Gastroesophageal sphincter (tissue), 4 donors: ENCODE measurements around the gene CAPN10. TPM values are rescaled to one million over a fixed set of nuclear protein-coding genes. Genes with fewer than 3 reads are reported as not detected.

Source experiments
- ATAC-seq: fragments of 150-250 bp; one replicate; pipeline ENCODE4 v1.9.1; 2016; ENCODE audit warnings: mild to moderate bottlenecking, moderate library complexity
- H3K27ac ChIP-seq, 4 donors: fragments of 200-600 bp; sonication (generic) in 3 of 4; 1 replicate in 3 of 4; 2 replicates in 1 of 4; pipeline ENCODE4 v1.5.1; 2016 to 2019
- H3K27me3 ChIP-seq: fragments of 200-600 bp; sonication (generic); one replicate; pipeline ENCODE4 v1.5.1; 2019
- H3K36me3 ChIP-seq, 2 donors: fragments of 200-600 bp; sonication (generic); one replicate each; pipeline ENCODE4 v1.5.1; 2019; ENCODE audit warnings: control low read depth in 1 of 2
- H3K4me1 ChIP-seq, 3 donors: fragments of 200-600 bp; sonication (generic); 1 replicate in 2 of 3; 2 replicates in 1 of 3; pipeline ENCODE4 v1.5.1; 2016 to 2019; ENCODE audit warnings: control low read depth in 2 of 3
- H3K4me3 ChIP-seq, 2 donors: fragments of 200-600 bp; sonication (generic); one replicate each; pipeline ENCODE4 v1.5.1; 2019; ENCODE audit warnings: mild to moderate bottlenecking in 1 of 2, moderate library complexity in 1 of 2
- H3K9me3 ChIP-seq, 3 donors: fragments of 200-600 bp; sonication (generic); one replicate each; pipeline ENCODE4 v1.5.1; 2017 to 2019; ENCODE audit warnings: control low read depth in 2 of 3
- EP300 ChIP-seq: sonication (generic); formaldehyde crosslinking; IDR thresholded peaks from one replicate; pipeline ENCODE4 v1.6.1; 2017; ENCODE audit warnings: antibody characterized with exemption, mild to moderate bottlenecking
- POLR2A ChIP-seq, 2 donors: fragments of 450-650 bp; IDR thresholded peaks; one replicate each; pipeline ENCODE4 v1.6.1; 2017; ENCODE audit warnings: antibody characterized with exemption in 2 of 2, mild to moderate bottlenecking in 2 of 2, moderate library complexity in 1 of 2
- POLR2AphosphoS5 ChIP-seq: sonication (generic); formaldehyde crosslinking; IDR thresholded peaks from one replicate; pipeline ENCODE4 v1.6.1; 2017; ENCODE audit warnings: antibody characterized with exemption
- WGBS, 2 donors: methylation state at CpG; one replicate each; pipeline ENCODE4 v1.1.5; 2018; ENCODE audit warnings: low coverage in 1 of 2; 5-methylcytosine and 5-hydroxymethylcytosine counted together
- total RNA-seq, 4 donors: library from RNA; depleted of rRNA; stranded (reverse); fragments of >200 nt; gene quantifications; one replicate each; pipeline ENCODE4 v1.1.0, GENCODE V29; 2016
- TF ChIP-seq, protein P1 (sequence below), 4 experiments: fragments of 200-600 bp in 2 of 4; fragments of 450-650 bp in 2 of 4; sonication (generic) in 1 of 4; IDR thresholded peaks; one replicate each; pipeline ENCODE4 v1.5.1; 2017 to 2019; ENCODE audit warnings: antibody characterized with exemption in 4 of 4, mild to moderate bottlenecking in 2 of 4, moderate library complexity in 2 of 4

The CAPN10 gene
- total RNA-seq, 4 donors from 2014 or later, result 19.2 to 34.7 (median 23.2) TPM

DNA sequence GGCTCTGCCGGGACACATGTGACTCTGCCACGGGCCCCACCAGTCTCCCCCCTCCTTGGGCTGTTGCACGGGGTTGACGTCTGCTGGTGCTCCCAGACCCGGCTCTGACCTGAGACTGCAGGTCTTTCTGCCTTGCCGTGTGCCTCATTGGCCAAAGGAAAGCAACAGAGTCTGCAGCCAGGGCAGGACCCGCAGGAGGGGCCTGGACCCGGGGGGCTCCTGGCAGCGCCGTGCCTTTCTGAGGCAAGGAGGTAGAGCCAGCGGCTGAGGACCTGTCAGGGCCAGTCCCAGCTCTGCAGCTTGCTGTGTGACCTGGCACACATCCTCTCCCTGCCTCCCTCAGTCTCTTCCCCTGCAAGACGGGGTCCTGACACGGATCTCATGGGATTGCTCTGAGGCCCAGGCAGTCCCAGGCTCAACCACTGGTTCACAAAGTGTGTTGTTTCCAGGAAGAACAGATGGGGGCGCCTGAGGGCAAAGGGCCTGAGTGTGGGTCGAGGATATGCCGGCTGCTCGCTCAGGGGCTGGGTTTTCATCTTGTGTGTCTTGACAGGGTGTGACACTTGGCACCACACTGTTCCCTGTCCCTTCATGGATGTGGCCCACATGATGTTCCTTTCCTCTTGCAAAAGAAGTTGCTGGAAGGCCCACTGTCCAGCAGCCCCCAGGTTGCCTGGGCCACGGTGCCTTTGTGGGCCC lies 9.0 kb downstream of the CAPN10 start:
- H3K36me3 ChIP-seq, result peaks cover 0 to 98% of the 10 kb centered on the region in 2 donors
- 86% methylated on average over 1 of the region's 18 CpGs; no CpG with 5 or more reads in 1 of the 2 donors for WGBS, 2 donors
- ATAC-seq, result no peak

DNA sequence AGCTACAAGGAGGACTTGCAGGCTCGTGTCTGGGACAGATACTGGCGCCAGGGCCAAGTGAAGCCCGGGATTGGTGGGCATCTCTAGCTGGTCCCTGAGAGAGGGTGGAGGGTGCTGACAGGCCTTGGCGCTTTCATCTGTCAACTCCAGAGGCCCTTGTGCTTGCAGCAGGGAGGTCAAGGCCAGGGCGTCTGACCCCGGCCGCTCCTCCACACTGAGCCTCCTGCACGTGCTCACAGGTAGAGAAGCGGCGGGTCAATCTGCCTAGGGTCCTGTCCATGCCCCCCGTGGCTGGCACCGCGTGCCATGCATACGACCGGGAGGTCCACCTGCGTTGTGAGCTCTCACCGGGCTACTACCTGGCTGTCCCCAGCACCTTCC lies 9.5 kb downstream of the CAPN10 start:
- peak overlapping the region in 1 of 2 donors; percentile 19 for H3K4me3 ChIP-seq
- WGBS, 2 donors, result 60 to 70% methylated on average over 1 to 2 of the region's 17 CpGs
- peaks cover 0 to 98% of the 10 kb centered on the region in 2 donors for H3K36me3 ChIP-seq
- no peaks in the 10 kb centered on the region for H3K9me3 ChIP-seq
- H3K27me3 ChIP-seq, result no peaks in the 10 kb centered on the region
- no peak for ATAC-seq
- H3K4me1 ChIP-seq, result peaks cover 0 to 47% (median 0%) of the 10 kb centered on the region in 3 donors
- TF ChIP-seq EP300 (no peak), POLR2A (IDR thresholded peaks at IDR 0.05) (no peak), POLR2AphosphoS5 (no peak)
- TF ChIP-seq, protein P1, sequence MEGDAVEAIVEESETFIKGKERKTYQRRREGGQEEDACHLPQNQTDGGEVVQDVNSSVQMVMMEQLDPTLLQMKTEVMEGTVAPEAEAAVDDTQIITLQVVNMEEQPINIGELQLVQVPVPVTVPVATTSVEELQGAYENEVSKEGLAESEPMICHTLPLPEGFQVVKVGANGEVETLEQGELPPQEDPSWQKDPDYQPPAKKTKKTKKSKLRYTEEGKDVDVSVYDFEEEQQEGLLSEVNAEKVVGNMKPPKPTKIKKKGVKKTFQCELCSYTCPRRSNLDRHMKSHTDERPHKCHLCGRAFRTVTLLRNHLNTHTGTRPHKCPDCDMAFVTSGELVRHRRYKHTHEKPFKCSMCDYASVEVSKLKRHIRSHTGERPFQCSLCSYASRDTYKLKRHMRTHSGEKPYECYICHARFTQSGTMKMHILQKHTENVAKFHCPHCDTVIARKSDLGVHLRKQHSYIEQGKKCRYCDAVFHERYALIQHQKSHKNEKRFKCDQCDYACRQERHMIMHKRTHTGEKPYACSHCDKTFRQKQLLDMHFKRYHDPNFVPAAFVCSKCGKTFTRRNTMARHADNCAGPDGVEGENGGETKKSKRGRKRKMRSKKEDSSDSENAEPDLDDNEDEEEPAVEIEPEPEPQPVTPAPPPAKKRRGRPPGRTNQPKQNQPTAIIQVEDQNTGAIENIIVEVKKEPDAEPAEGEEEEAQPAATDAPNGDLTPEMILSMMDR (IDR thresholded peaks at IDR 0.05), result no peak
- peak overlapping the region in 2 of 4 donors; percentile 16 to 53 for H3K27ac ChIP-seq

More for the DNA sequence above, 9.0 kb downstream of the CAPN10 start:
- TF ChIP-seq, protein P1 (IDR thresholded peaks at IDR 0.05), result peak in 2 of 4 experiments; percentile 12 to 15
- TF ChIP-seq POLR2AphosphoS5, result no peak
- Histone ChIP-seq H3K9me3 (no peaks in the 10 kb centered on the region), H3K4me3 (no peak overlapping the region), H3K27me3 (no peaks in the 10 kb centered on the region), H3K27ac (peak overlapping the region in 2 of 4 donors; percentile 16 to 53), H3K4me1 (peaks cover 0 to 47% (median 0%) of the 10 kb centered on the region in 3 donors)

DNA sequence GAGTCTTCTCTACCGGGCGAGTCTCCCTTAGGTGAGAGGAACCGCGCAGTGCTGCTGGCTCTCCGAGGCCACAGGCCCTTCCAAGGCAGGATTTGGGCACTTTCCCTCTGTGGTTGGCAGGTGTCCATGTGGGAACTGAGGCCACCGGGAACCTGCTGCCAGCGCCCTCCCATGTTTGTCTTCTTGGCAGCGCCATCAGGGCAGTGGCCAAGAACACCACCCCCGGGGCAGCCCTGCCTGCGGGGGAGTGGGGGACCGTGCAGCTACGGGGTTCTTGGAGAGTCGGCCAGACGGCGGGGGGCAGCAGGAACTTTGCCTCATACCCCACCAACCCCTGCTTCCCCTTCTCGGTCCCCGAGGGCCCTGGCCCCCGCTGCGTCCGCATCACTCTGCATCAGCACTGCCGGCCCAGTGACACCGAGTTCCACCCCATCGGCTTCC lies 10.0 kb downstream of the CAPN10 start:
- WGBS, 2 donors, result 62 to 68% methylated on average over 5 of the region's 23 CpGs
- TF ChIP-seq POLR2A (IDR thresholded peaks at IDR 0.05) (no peak), POLR2AphosphoS5 (peak; percentile 72), EP300 (no peak)
- no peaks in the 10 kb centered on the region for H3K27me3 ChIP-seq
- H3K36me3 ChIP-seq, result peaks cover 0 to 98% of the 10 kb centered on the region in 2 donors
- no peaks in the 10 kb centered on the region for H3K9me3 ChIP-seq
- peak; percentile 65 for ATAC-seq
- peaks cover 0 to 47% (median 0%) of the 10 kb centered on the region in 3 donors for H3K4me1 ChIP-seq
- peak overlapping the region in 1 of 2 donors; percentile 19 for H3K4me3 ChIP-seq
- H3K27ac ChIP-seq, result peak overlapping the region in 2 of 4 donors; percentile 16 to 53

GRCh38 chr2:240597054-240597418 lies 10.5 kb downstream of the CAPN10 start:
- H3K27me3 ChIP-seq, result no peaks in the 10 kb centered on the region
- peaks cover 0 to 96% of the 10 kb centered on the region in 2 donors for H3K36me3 ChIP-seq
- H3K4me1 ChIP-seq, result peaks cover 0 to 47% (median 0%) of the 10 kb centered on the region in 3 donors
- no peak for TF ChIP-seq POLR2AphosphoS5
- TF ChIP-seq, protein P1 (IDR thresholded peaks at IDR 0.05), result no peak
- no peak for TF ChIP-seq EP300
- no peak for TF ChIP-seq POLR2A (IDR thresholded peaks at IDR 0.05)
- ATAC-seq, result no peak
- peak overlapping the region in 1 of 4 donors; percentile 53 for H3K27ac ChIP-seq
- H3K9me3 ChIP-seq, result no peaks in the 10 kb centered on the region
- WGBS, 2 donors, result 88% methylated on average over 4 of the region's 10 CpGs; no CpG with 5 or more reads in 1 of the 2 donors
- no peak overlapping the region for H3K4me3 ChIP-seq

GRCh38 chr2:240597419-240598181 lies 11.1 kb downstream of the CAPN10 start:
- Histone ChIP-seq H3K4me1 (peaks cover 0 to 47% (median 0%) of the 10 kb centered on the region in 3 donors), H3K9me3 (no peaks in the 10 kb centered on the region), H3K4me3 (no peak overlapping the region), H3K36me3 (peaks cover 0 to 96% of the 10 kb centered on the region in 2 donors), H3K27ac (peak overlapping the region in 1 of 4 donors; percentile 53), H3K27me3 (no peaks in the 10 kb centered on the region)
- ATAC-seq, result no peak
- TF ChIP-seq EP300, result no peak
- TF ChIP-seq, protein P1 (IDR thresholded peaks at IDR 0.05), result no peak
- 100% methylated on average over 1 of the region's 22 CpGs; no CpG with 5 or more reads in 1 of the 2 donors for WGBS, 2 donors
